Activated CD4-positive, alpha-beta memory T cell treated with anti-CD3 and anti-CD28 coated beads for 36 hours (primary cell): Measurements from ENCODE around the gene WDR49. TPM values are rescaled to one million over a fixed set of nuclear protein-coding genes. Genes with fewer than 3 reads are reported as not detected.
"Not testable (repeated sequence)": the region's sequence is repeated elsewhere in the genome, so short reads cannot be mapped to it uniquely, and the experiment has no call there.

Experiments used
- CTCF ChIA-PET: fragments of 350-600 bp; sonication (Branson Sonifier 250); formaldehyde crosslinking; loops from one replicate; lab custom pipeline; 2021; ENCODE audit warnings: antibody characterized with exemption, inconsistent platforms; lab: Charles Lee
- POLR2A ChIA-PET: fragments of 350-600 bp; sonication (Branson Sonifier 250); formaldehyde crosslinking; loops from one replicate; lab custom pipeline; 2021; ENCODE audit warnings: antibody characterized with exemption; lab: Charles Lee
- DNase-seq: peaks from one replicate; pipeline ENCODE4 v3.0.0-alpha.2; 2020
- H3K27ac Mint-ChIP-seq: one replicate; pipeline ENCODE4 v1.8.0; 2021; ENCODE audit warnings: mixed read lengths
- H3K27me3 Mint-ChIP-seq: one replicate; pipeline ENCODE4 v1.8.0; 2021; ENCODE audit warnings: mixed read lengths
- H3K36me3 Mint-ChIP-seq: one replicate; pipeline ENCODE4 v1.8.0; 2021; ENCODE audit warnings: mixed read lengths
- H3K4me1 Mint-ChIP-seq: one replicate; pipeline ENCODE4 v1.8.0; 2021; ENCODE audit warnings: low read depth, mixed read lengths
- H3K4me3 Mint-ChIP-seq: one replicate; pipeline ENCODE4 v1.8.0; 2021; ENCODE audit warnings: mild to moderate bottlenecking, mixed read lengths
- H3K9me3 Mint-ChIP-seq: one replicate; pipeline ENCODE4 v1.8.0; 2021; ENCODE audit warnings: mixed read lengths
- intact Hi-C: fragments of 100-400 bp; cut with micrococcal nuclease; formaldehyde crosslinking; loops from one replicate; pipeline ENCODE4 v1.15.1; 2023
- total RNA-seq, 2 experiments: library from RNA; stranded (reverse); gene quantifications; one replicate each; pipeline ENCODE4 v1.2.3, GENCODE V29; 2021

Gene WDR49
- total RNA-seq, 2 experiments from 2014 or later: not detected

- Mint-ChIP-seq H3K36me3 (no peaks in the 10 kb centered on the region), H3K4me1 (no peaks in the 10 kb centered on the region), H3K27ac (no peak overlapping the region), H3K27me3 (no peaks in the 10 kb centered on the region), H3K9me3 (peaks cover 7% of the 10 kb centered on the region), H3K4me3 (no peak overlapping the region)
- DNase-seq: no peak
- POLR2A ChIA-PET: no interaction called here
- CTCF ChIA-PET: no interaction called here
- intact Hi-C loops: no loop called here
Observed at GRCh38 chr3:167666563-167666962, 12.8 kb upstream of the WDR49 start.

GRCh38 chr3:167662919-167663400 lies 9.2 kb upstream of the WDR49 start:
- H3K9me3 Mint-ChIP-seq: peaks cover 7% of the 10 kb centered on the region
- POLR2A ChIA-PET: no interaction called here
- no peaks in the 10 kb centered on the region for H3K36me3 Mint-ChIP-seq
- H3K4me1 Mint-ChIP-seq: no peaks in the 10 kb centered on the region
- peaks cover 3% of the 10 kb centered on the region for H3K27me3 Mint-ChIP-seq
- H3K4me3 Mint-ChIP-seq: no peak overlapping the region
- CTCF ChIA-PET: no interaction called here
- no peak overlapping the region for H3K27ac Mint-ChIP-seq
- no peak for DNase-seq
- intact Hi-C loops: no loop called here

GRCh38 chr3:167657684-167658225 lies 4.0 kb upstream of the WDR49 start:
- Mint-ChIP-seq H3K9me3 (no peaks in the 10 kb centered on the region), H3K27me3 (peaks cover 3% of the 10 kb centered on the region), H3K4me1 (peaks cover 3% of the 10 kb centered on the region), H3K27ac (no peak overlapping the region), H3K36me3 (no peaks in the 10 kb centered on the region), H3K4me3 (no peak overlapping the region)
- ChIA-PET CTCF (no interaction called here), POLR2A (no interaction called here)
- DNase-seq: no peak
- intact Hi-C loops: no loop called here

- peaks cover 3% of the 10 kb centered on the region for H3K4me1 Mint-ChIP-seq
- H3K27me3 Mint-ChIP-seq: peaks cover 3% of the 10 kb centered on the region
- ChIA-PET CTCF (no interaction called here), POLR2A (no interaction called here)
- H3K36me3 Mint-ChIP-seq: no peaks in the 10 kb centered on the region
- no peak overlapping the region for H3K27ac Mint-ChIP-seq
- DNase-seq: no peak
- intact Hi-C loops: no loop called here
- no peak overlapping the region for H3K4me3 Mint-ChIP-seq
- no peaks in the 10 kb centered on the region for H3K9me3 Mint-ChIP-seq
Observed at GRCh38 chr3:167656821-167657220, 3.1 kb upstream of the WDR49 start.

GRCh38 chr3:167653155-167653554 lies 587 bp downstream of the WDR49 start:
- H3K4me1 Mint-ChIP-seq: peaks cover 3% of the 10 kb centered on the region
- H3K36me3 Mint-ChIP-seq: no peaks in the 10 kb centered on the region
- no peak overlapping the region for H3K4me3 Mint-ChIP-seq
- H3K27me3 Mint-ChIP-seq: no peaks in the 10 kb centered on the region
- ChIA-PET POLR2A (no interaction called here), CTCF (no interaction called here)
- intact Hi-C loops: no loop called here
- no peak for DNase-seq
- no peaks in the 10 kb centered on the region for H3K9me3 Mint-ChIP-seq
- H3K27ac Mint-ChIP-seq: no peak overlapping the region

- DNase-seq: no peak
- no peak overlapping the region for H3K4me3 Mint-ChIP-seq
- H3K4me1 Mint-ChIP-seq: peaks cover 3% of the 10 kb centered on the region
- no peaks in the 10 kb centered on the region for H3K36me3 Mint-ChIP-seq
- intact Hi-C loops: no loop called here
- ChIA-PET POLR2A (no interaction called here), CTCF (no interaction called here)
- no peaks in the 10 kb centered on the region for H3K9me3 Mint-ChIP-seq
- no peak overlapping the region for H3K27ac Mint-ChIP-seq
- H3K27me3 Mint-ChIP-seq: no peaks in the 10 kb centered on the region
Observed at GRCh38 chr3:167651826-167652225, 1.9 kb downstream of the WDR49 start.

- intact Hi-C loops: no loop called here
- POLR2A ChIA-PET: no interaction called here
- no peak for DNase-seq
- Mint-ChIP-seq H3K9me3 (peaks cover 6% of the 10 kb centered on the region), H3K27me3 (no peaks in the 10 kb centered on the region), H3K36me3 (peaks cover 2% of the 10 kb centered on the region), H3K4me1 (peaks cover 3% of the 10 kb centered on the region), H3K4me3 (no peak overlapping the region), H3K27ac (no peak overlapping the region)
- CTCF ChIA-PET: no interaction called here
Observed at GRCh38 chr3:167650459-167650858, 3.3 kb downstream of the WDR49 start.

GRCh38 chr3:167649746-167650145 lies 4.0 kb downstream of the WDR49 start:
- DNase-seq: no peak
- H3K4me3 Mint-ChIP-seq: no peak overlapping the region
- H3K9me3 Mint-ChIP-seq: peaks cover 6% of the 10 kb centered on the region
- no peak overlapping the region for H3K27ac Mint-ChIP-seq
- POLR2A ChIA-PET: no interaction called here
- H3K27me3 Mint-ChIP-seq: no peaks in the 10 kb centered on the region
- CTCF ChIA-PET: no interaction called here
- peaks cover 3% of the 10 kb centered on the region for H3K36me3 Mint-ChIP-seq
- H3K4me1 Mint-ChIP-seq: peaks cover 3% of the 10 kb centered on the region
- intact Hi-C loops: no loop called here

- Mint-ChIP-seq H3K9me3 (peaks cover 11% of the 10 kb centered on the region), H3K27me3 (no peaks in the 10 kb centered on the region), H3K4me1 (no peaks in the 10 kb centered on the region), H3K4me3 (no peak overlapping the region), H3K27ac (no peak overlapping the region), H3K36me3 (peaks cover 3% of the 10 kb centered on the region)
- no peak for DNase-seq
- ChIA-PET CTCF (no interaction called here), POLR2A (no interaction called here)
- intact Hi-C loops: no loop called here
Observed at GRCh38 chr3:167644611-167645010, 9.1 kb downstream of the WDR49 start.

- Mint-ChIP-seq H3K27me3 (peaks cover 2% of the 10 kb centered on the region), H3K4me3 (no peak overlapping the region), H3K36me3 (no peaks in the 10 kb centered on the region), H3K27ac (no peak overlapping the region), H3K9me3 (no peaks in the 10 kb centered on the region), H3K4me1 (no peaks in the 10 kb centered on the region)
- CTCF ChIA-PET: no interaction called here
- POLR2A ChIA-PET: no interaction called here
- no peak for DNase-seq
- intact Hi-C loops: no loop called here
Observed at GRCh38 chr3:167631471-167631870, 22.3 kb downstream of the WDR49 start.

GRCh38 chr3:167626490-167626889 lies 27.3 kb downstream of the WDR49 start:
- H3K4me1 Mint-ChIP-seq: no peaks in the 10 kb centered on the region
- no peak overlapping the region for H3K27ac Mint-ChIP-seq
- peaks cover 2% of the 10 kb centered on the region for H3K27me3 Mint-ChIP-seq
- ChIA-PET CTCF (no interaction called here), POLR2A (no interaction called here)
- no peak for DNase-seq
- intact Hi-C loops: no loop called here
- no peak overlapping the region for H3K4me3 Mint-ChIP-seq
- H3K36me3 Mint-ChIP-seq: no peaks in the 10 kb centered on the region
- no peaks in the 10 kb centered on the region for H3K9me3 Mint-ChIP-seq

- POLR2A ChIA-PET: no interaction called here
- CTCF ChIA-PET: no interaction called here
- intact Hi-C loops: no loop called here
Observed at GRCh38 chr3:167615030-167615429, 38.7 kb downstream of the WDR49 start.

GRCh38 chr3:167614196-167614595 lies 39.5 kb downstream of the WDR49 start:
- H3K36me3 Mint-ChIP-seq, DNase-seq, intact Hi-C loops, H3K27me3 Mint-ChIP-seq, H3K4me3 Mint-ChIP-seq, CTCF ChIA-PET, H3K27ac Mint-ChIP-seq, H3K9me3 Mint-ChIP-seq, POLR2A ChIA-PET, H3K4me1 Mint-ChIP-seq: not testable (repeated sequence)

More at GRCh38 chr3:167615030-167615429, 38.7 kb downstream of the WDR49 start:
- no peak for DNase-seq
- no peaks in the 10 kb centered on the region for H3K9me3 Mint-ChIP-seq
- no peaks in the 10 kb centered on the region for H3K4me1 Mint-ChIP-seq
- peaks cover 2% of the 10 kb centered on the region for H3K27me3 Mint-ChIP-seq
- H3K36me3 Mint-ChIP-seq: no peaks in the 10 kb centered on the region
- H3K27ac Mint-ChIP-seq: no peak overlapping the region
- no peak overlapping the region for H3K4me3 Mint-ChIP-seq
